Stimulated activated CD8-positive, alpha-beta memory T cell treated with anti-CD3 and anti-CD28 coated beads, Interleukin-15, amount 100 ng/mL, for 24 hours (primary cell): ENCODE data around the gene CDK14.
"Not testable (repeated sequence)": the region's sequence is repeated elsewhere in the genome, so short reads cannot be mapped to it uniquely, and the experiment has no call there.

ENCODE experiments used
- DNase-seq: peaks from one replicate; pipeline ENCODE4 v3.0.0-alpha.2; 2020; ENCODE audit warnings: low read depth

The CDK14 gene

GRCh38 chr7:90900628-90901356 lies 304.7 kb downstream of the CDK14 start:
- DNase-seq, result no peak

GRCh38 chr7:90903841-90904240 lies 307.7 kb downstream of the CDK14 start:
- DNase-seq, result no peak

GRCh38 chr7:90910136-90910535 lies 314.0 kb downstream of the CDK14 start:
- DNase-seq, result no peak

GRCh38 chr7:90916319-90916718 lies 320.2 kb downstream of the CDK14 start:
- no peak for DNase-seq

GRCh38 chr7:90917539-90917938 lies 321.4 kb downstream of the CDK14 start:
- no peak for DNase-seq

GRCh38 chr7:90918303-90918702 lies 322.2 kb downstream of the CDK14 start:
- no peak for DNase-seq

GRCh38 chr7:90919816-90920215 lies 323.7 kb downstream of the CDK14 start:
- DNase-seq, result no peak

GRCh38 chr7:90920336-90920735 lies 324.2 kb downstream of the CDK14 start:
- no peak for DNase-seq

- DNase-seq, result no peak
Observed at GRCh38 chr7:90923541-90923997, 327.4 kb downstream of the CDK14 start.

- DNase-seq, result not testable (repeated sequence)
Observed at GRCh38 chr7:90928700-90929424, 332.7 kb downstream of the CDK14 start.

- DNase-seq, result no peak
Observed at GRCh38 chr7:90931986-90932916, 336.1 kb downstream of the CDK14 start.

- no peak for DNase-seq
Observed at GRCh38 chr7:90933041-90933440, 336.9 kb downstream of the CDK14 start.

GRCh38 chr7:90933984-90934383 lies 337.9 kb downstream of the CDK14 start:
- no peak for DNase-seq

GRCh38 chr7:90938371-90938770 lies 342.2 kb downstream of the CDK14 start:
- DNase-seq, result no peak

GRCh38 chr7:90939666-90940065 lies 343.5 kb downstream of the CDK14 start:
- no peak for DNase-seq

GRCh38 chr7:90944021-90944420 lies 347.9 kb downstream of the CDK14 start:
- DNase-seq, result no peak

- DNase-seq, result no peak
Observed at GRCh38 chr7:90945104-90945787, 349.1 kb downstream of the CDK14 start.

- DNase-seq, result no peak
Observed at GRCh38 chr7:90946730-90947501, 350.8 kb downstream of the CDK14 start.

GRCh38 chr7:90948085-90948484 lies 352.0 kb downstream of the CDK14 start:
- no peak for DNase-seq

- no peak for DNase-seq
Observed at GRCh38 chr7:90951229-90951628, 355.1 kb downstream of the CDK14 start.
